Measurements from ENCODE around the gene FRRS1L. TPM values are rescaled to one million over a fixed set of nuclear protein-coding genes. Genes with fewer than 3 reads are reported as not detected.
A peak's percentile ranks its signal among the peaks of the same experiment; 100 is the strongest.

FRRS1L gene
- total and polyA plus RNA-seq, 2 donors (not counting 1 experiment from before 2014, with no cell fraction given) = not detected

- under 1% methylated on average over 27 of the region's 29 CpGs for WGBS (ENCODE audit: insufficient coverage)
- H3K27ac ChIP-seq (ENCODE audit: low read length in 2 of 2) = peak overlapping the region; percentile 3 to 81
- H3K9me3 Mint-ChIP-seq (ENCODE audit: insufficient read depth) = no peaks in the 10 kb centered on the region
- no peak for ATAC-seq (ENCODE audit: low read depth)
- H3K79me2 ChIP-seq (ENCODE audit: control insufficient read depth, insufficient read depth, low read length) = peaks cover 55% of the 10 kb centered on the region
- peak overlapping the region; percentile 63 to 89 (median 74) for H3K4me3 ChIP-seq (ENCODE audit: control extremely low read depth in 1 of 5, extremely low read depth in 1 of 5, insufficient read depth in 1 of 5, low read depth in 2 of 5, low read length in 4 of 5)
- TF ChIP-seq CTCF (IDR thresholded peaks at IDR 0.05) (no peak), EZH2 (IDR thresholded peaks at IDR 0.05; ENCODE audit: borderline replicate concordance, insufficient read depth, low read depth, low read length, poor library complexity, severe bottlenecking) (no peak)
- H3K27ac Mint-ChIP-seq = peak overlapping the region; percentile 86
- H3K4me2 ChIP-seq (replicated peaks; ENCODE audit: low read depth, low read length, poor library complexity, severe bottlenecking) = peak overlapping the region; percentile 93
- H3K9me3 ChIP-seq (ENCODE audit: control extremely low read depth in 1 of 3, control insufficient read depth in 2 of 3, insufficient read depth in 1 of 3, low read length in 2 of 3) = no peaks in the 10 kb centered on the region
- intact Hi-C loops (cut with micrococcal nuclease) = loop anchor here (2.0 to 10.0 kb wide), 3 partner anchors 14 to 296 kb away; no protein-coding TSS in a partner anchor
- peaks cover 18 to 32% of the 10 kb centered on the region in 2 donors for H3K4me1 ChIP-seq (ENCODE audit: control insufficient read depth in 2 of 2, insufficient read depth in 2 of 2, low read length in 2 of 2)
- H3K27me3 Mint-ChIP-seq = no peaks in the 10 kb centered on the region
- H3K4me3 Mint-ChIP-seq = peak overlapping the region; percentile 91
- peaks cover 37% of the 10 kb centered on the region for H3K4me1 Mint-ChIP-seq
- H3K36me3 ChIP-seq (replicated peaks in 1 of 2; ENCODE audit: control extremely low read depth in 1 of 2, control insufficient read depth in 1 of 2, extremely low read depth in 1 of 2, insufficient read depth in 2 of 2, low read length in 1 of 2) = no peaks in the 10 kb centered on the region
- H3K27me3 ChIP-seq (replicated peaks in 1 of 4; ENCODE audit: control extremely low read depth in 1 of 4, control insufficient read depth in 3 of 4, insufficient read depth in 4 of 4, low read length in 3 of 4) = no peaks in the 10 kb centered on the region
- peak overlapping the region; percentile 92 for H3K9ac ChIP-seq (ENCODE audit: low read length)
- CTCF ChIA-PET = no interaction called here
- peak; percentile 21 for DNase-seq
- peak overlapping the region; percentile 90 for H2AFZ ChIP-seq (ENCODE audit: insufficient read depth, low read depth, low read length, poor library complexity, severe bottlenecking)
- POLR2A ChIA-PET = interaction anchor here (0.9 kb wide), 1 partner anchor 10 kb away, joined by 4 read pairs; no protein-coding TSS in a partner anchor
- peaks cover 48% of the 10 kb centered on the region for H4K20me1 ChIP-seq (ENCODE audit: control insufficient read depth, insufficient read depth, low read length, poor library complexity, severe bottlenecking)
Measured at GRCh38 chr9:109118808-109119438, 48.1 kb downstream of the FRRS1L start.

All from B cell (primary cell).